ENCODE data around the gene HPCAL1.

DNA sequence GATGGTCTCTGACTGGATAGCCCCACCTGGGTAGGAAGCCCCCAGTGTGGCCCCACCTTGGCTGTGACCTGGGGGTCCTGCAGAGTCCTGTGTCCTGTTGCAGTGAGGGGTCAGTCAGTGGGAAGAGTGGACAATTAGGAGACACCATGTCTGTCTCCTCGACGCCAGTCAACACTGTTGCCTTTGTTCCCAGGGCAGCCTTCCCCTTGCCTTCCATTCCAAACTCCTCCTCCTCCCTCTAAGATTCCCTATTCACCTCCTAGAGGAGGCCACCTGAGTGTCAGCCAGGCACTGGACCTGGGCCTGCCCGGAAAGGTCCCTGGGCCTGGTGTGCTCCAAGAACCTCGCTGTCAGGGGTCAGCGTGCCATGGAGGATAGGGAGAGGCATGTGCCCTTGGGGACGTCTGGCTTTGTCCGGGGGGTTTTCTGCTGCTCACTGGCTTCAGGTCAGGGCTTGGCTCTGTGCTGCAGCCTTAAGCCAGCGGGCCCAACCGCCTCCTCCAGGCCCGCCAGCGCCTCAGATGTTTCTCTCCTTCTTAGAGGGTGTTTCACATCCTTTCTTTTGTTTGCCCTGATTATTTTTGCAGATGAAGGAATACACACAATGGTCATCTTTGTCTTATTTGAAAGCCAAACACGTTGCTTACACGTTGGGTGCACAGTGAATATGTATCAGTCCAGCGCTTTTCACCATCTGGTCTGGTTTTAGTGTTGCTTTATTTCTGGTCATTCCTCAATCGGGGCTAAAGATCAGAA is 68.9 kb downstream of the HPCAL1 start:
- TF ChIP-seq, protein P1, sequence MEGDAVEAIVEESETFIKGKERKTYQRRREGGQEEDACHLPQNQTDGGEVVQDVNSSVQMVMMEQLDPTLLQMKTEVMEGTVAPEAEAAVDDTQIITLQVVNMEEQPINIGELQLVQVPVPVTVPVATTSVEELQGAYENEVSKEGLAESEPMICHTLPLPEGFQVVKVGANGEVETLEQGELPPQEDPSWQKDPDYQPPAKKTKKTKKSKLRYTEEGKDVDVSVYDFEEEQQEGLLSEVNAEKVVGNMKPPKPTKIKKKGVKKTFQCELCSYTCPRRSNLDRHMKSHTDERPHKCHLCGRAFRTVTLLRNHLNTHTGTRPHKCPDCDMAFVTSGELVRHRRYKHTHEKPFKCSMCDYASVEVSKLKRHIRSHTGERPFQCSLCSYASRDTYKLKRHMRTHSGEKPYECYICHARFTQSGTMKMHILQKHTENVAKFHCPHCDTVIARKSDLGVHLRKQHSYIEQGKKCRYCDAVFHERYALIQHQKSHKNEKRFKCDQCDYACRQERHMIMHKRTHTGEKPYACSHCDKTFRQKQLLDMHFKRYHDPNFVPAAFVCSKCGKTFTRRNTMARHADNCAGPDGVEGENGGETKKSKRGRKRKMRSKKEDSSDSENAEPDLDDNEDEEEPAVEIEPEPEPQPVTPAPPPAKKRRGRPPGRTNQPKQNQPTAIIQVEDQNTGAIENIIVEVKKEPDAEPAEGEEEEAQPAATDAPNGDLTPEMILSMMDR (IDR thresholded peaks at IDR 0.05) = no peak
- no peak for TF ChIP-seq POLR2A (IDR thresholded peaks at IDR 0.05)

All from testis (tissue), 2 donors.